GM20431 (cell line): ENCODE data around the gene NEU2.

Experiments used
- in situ Hi-C: fragments of 300-500 bp; cut with MseI, MboI; formaldehyde crosslinking; loops from one replicate; pipeline ENCODE4 v1.15.0; 2020; ENCODE audit warnings: low sequenced_read_pairs; ENCODE audit not compliant: unreplicated experiment

NEU2 gene

DNA sequence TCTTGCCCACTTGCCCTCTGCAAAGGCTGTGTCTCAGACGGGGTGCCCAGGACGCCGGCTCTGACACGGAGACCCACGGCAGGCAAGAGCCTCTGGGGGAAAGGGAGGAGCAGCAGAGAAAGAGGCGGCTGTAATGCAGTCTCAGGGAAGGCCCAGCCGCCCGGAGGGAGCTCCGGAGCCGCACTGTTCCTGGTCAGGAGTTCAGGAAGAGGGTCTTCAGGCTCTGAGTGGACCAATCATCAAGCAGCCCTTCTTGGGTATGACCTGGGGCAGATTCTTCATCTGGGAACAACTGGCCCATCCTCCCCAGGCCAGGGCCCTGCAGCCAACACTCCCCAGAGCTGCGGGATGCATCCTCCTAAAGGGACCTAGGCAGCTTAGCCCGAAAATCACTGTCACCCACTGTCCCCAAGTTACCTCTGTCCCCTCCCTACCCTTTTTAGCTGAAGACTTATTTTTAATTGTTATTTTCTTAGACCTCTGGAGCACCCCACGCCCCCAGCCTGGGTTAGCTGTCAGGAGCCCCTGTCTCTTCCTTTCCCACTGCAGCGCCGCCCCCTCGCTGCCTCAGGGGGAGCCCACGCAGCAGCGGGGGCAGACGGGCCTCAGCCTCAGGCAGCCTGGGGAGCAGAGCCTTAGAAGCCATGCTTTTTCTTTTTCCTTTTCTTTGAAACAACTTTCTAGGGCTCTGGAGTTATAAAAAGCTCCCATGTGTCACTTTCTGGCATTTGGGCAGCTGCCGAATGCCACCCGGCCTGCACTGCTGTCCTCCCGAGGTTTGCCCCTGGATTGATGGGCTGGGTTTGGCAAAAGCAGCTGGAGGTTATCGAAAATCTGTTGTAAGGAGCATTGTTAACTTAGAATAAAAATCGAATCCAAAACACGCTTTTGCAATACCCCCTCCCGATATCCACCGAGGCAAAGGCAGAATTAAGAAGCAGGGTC lies 644 bp upstream of the NEU2 start:
- in situ Hi-C loops, result loop anchor here (25.0 kb wide), 1 partner anchor 420 kb away; no protein-coding TSS in a partner anchor

DNA sequence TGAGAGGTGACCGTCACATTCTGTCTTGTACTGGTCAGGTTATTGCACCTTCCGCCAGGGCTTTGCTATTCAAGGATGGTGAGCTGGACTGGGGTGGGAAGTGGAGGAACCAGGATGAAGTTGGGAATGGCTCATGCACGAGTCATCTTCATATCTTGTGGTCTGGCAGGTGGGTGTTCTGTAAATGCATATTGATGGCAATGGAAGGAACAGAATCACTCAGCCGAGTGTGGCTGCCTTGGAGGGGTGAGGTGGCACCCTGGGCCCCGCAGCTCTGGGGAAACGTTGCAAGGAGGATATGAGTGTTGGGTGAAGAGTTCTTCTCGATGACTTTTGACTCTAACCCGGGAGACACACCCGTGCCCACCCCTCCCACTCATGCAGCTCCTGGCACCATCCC lies 1.2 kb downstream of the NEU2 start:
- in situ Hi-C loops, result loop anchor here (25.0 kb wide), 1 partner anchor 421 kb away; no protein-coding TSS in a partner anchor

DNA sequence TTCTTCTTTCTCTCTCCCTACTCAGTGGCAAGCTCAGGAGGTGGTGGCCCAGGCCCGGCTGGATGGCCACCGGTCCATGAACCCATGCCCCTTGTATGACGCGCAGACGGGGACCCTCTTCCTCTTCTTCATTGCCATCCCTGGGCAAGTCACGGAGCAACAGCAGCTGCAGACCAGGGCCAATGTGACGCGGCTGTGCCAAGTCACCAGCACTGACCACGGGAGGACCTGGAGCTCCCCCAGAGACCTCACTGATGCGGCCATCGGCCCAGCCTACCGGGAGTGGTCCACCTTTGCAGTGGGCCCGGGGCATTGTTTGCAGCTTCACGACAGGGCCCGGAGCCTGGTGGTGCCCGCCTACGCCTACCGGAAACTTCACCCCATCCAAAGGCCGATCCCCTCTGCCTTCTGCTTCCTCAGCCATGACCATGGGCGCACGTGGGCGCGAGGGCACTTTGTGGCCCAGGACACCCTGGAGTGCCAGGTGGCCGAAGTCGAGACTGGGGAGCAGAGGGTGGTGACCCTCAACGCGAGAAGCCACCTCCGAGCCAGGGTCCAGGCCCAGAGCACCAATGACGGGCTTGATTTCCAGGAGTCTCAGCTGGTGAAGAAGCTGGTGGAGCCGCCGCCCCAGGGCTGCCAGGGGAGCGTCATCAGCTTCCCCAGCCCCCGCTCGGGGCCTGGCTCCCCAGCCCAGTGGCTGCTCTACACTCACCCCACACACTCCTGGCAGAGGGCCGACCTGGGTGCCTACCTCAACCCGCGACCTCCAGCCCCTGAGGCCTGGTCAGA lies 1.8 kb downstream of the NEU2 start:
- in situ Hi-C loops, result loop anchor here (25.0 kb wide), 1 partner anchor 422 kb away; no protein-coding TSS in a partner anchor

DNA sequence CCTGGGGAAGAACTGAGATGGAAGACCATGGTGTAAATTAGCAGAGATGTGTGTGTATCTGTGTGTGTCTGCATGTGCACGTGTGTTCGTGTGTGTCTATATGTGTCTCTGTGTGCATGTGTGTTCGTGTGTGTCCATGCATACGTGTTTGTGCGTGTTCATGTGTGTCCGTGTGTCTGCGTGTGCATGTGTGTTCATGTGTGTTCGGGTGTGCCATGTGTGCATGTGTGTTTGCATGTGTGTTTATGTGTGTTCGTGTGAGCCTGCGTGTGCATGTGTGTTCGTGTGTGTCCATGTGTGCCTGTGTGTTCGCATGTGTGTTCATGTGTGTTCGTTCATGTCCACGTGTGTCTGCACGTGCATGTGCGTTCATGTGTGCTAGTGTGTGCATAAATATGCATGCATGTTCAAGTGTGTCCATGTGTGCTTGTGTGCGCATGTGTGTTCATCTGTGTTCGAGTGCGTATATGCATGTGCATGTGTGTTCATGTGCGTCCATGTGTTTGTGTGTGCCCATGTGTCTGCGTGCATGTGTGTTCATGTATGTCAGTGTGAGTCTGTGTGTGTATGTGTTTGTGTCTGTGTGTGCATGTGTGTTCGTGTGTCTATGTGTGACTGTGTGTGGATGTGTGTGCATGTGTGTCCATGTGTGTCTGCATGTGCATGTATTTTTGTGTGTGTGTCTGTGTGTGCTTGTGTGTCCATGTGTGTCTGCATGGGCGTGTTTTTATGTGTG lies 3.1 kb downstream of the NEU2 start:
- in situ Hi-C loops, result loop anchor here (25.0 kb wide), 1 partner anchor 423 kb away; no protein-coding TSS in a partner anchor

- in situ Hi-C loops, result loop anchor here (25.0 kb wide), 1 partner anchor 424 kb away; no protein-coding TSS in a partner anchor
Measured at GRCh38 chr2:233036162-233036838, 3.8 kb downstream of the NEU2 start.

- in situ Hi-C loops, result loop anchor here (25.0 kb wide), 1 partner anchor 425 kb away; no protein-coding TSS in a partner anchor
Measured at GRCh38 chr2:233037078-233037477, 4.6 kb downstream of the NEU2 start.

GRCh38 chr2:233039212-233039845 lies 6.9 kb downstream of the NEU2 start:
- in situ Hi-C loops, result loop anchor here (25.0 kb wide), 1 partner anchor 427 kb away; no protein-coding TSS in a partner anchor

DNA sequence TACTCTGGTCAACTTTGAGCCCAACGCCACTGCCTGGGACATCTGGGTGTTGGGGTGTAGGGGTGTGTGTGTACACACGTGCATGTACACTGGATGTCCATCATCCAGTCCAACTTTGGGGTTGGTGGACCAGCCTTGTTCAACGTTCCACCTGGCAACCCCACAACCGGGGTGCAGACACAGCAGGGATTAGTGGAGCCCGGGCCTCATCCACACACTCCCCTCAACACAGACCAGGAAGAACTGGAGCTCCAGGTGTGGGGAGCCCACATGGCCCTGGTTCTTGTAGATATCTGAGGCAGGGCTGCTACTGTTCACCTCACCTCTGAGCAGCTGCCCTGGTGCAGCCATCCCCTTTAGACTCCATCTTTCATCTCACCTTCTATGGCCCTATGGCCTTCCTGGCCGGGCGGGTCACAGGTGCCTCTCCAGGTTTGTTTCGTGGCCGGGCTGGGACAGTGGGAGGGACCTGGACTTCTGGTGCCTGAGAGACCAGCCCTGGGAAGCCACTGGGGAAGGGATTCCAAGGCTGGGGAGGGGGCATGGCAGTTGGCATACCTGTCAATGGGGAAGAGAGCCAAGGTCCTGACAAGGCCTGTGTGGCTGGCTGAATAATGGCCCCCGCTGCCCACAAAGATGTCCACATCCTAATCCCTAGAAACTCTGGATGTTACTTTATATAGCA lies 7.5 kb downstream of the NEU2 start:
- in situ Hi-C loops, result loop anchor here (25.0 kb wide), 1 partner anchor 428 kb away; no protein-coding TSS in a partner anchor

DNA sequence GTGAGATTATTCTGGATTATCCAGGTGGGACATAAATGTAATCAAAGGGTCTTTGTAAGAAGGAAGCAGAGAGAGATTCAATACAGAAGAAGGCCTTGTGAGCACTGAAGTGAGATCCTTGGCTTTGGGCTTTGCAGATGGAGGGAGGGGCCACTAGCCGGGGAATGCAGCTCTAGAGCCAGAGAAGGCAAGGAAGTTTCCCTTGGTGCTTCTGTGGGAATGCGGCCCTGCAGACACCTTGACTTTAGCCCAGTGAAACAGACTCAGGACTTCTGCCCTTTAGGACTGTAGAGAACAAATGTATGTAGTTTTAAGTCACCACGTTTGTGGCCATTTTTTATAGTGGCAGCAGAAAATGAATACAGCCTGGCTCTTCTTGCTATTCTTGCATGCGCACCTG lies 8.1 kb downstream of the NEU2 start:
- in situ Hi-C loops, result loop anchor here (25.0 kb wide), 1 partner anchor 428 kb away; no protein-coding TSS in a partner anchor

DNA sequence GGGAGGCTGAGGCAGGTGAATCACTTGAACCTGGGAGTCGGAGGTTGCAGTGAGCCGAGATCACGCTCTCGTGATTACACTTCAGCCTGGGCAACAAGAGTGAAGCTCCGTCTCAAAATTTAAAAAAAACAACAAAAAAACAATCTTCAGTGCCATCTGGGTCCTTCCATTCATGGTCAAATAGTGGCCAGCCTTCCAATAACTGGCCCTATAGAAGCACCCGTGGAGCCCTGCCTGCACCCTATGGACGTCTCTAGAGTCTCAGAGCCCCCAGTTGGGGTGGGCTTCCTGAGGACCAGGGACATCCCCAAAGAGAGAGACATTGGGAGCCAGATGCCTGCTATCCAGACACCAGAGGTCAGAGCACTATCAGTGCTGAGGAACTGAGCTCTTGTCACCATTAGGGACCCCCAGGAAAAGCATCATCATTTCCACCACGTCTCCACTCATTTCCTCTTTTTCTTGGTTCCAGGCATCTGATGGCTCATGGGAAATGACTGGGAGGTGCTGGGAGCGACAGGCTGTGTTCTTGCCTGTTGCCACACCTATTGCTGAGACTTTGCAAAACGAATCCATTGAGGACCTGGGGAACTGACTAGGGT lies 9.4 kb downstream of the NEU2 start:
- in situ Hi-C loops, result loop anchor here (25.0 kb wide), 1 partner anchor 430 kb away; no protein-coding TSS in a partner anchor

- in situ Hi-C loops, result loop anchor here (25.0 kb wide), 1 partner anchor 430 kb away; no protein-coding TSS in a partner anchor
Measured at GRCh38 chr2:233042549-233042948, 10.1 kb downstream of the NEU2 start.

DNA sequence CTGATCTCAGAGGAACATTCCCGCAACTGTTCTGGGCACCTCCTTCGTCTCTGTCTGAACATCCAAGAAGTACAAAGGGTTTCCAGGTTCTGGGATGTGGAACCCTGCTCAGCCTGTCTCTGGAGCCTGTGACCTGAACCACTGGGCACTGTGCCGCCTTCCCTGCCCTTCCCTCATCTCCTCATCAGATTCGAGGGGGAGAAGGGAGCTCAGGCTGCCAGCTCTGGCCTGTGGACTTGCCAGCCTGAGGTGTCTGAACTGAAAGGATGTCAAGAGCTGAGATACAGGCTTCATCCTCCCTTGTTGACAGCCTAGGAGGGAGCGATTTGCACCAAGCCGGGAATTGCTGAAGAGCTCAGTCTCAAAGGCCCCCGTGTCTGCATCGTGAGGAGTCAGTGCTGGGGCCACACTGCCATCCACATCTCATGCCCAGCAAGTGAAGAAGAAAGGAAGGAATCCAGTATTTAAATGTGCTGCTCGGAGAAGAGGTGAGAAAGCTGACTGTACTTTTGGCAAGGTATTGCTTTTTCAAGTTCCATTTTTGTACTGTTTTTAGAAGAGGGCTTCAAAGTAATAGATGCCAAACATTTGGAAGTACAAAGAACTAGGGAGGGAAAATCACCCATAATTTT lies 12.6 kb downstream of the NEU2 start:
- in situ Hi-C loops, result loop anchor here (25.0 kb wide), 1 partner anchor 433 kb away; no protein-coding TSS in a partner anchor

DNA sequence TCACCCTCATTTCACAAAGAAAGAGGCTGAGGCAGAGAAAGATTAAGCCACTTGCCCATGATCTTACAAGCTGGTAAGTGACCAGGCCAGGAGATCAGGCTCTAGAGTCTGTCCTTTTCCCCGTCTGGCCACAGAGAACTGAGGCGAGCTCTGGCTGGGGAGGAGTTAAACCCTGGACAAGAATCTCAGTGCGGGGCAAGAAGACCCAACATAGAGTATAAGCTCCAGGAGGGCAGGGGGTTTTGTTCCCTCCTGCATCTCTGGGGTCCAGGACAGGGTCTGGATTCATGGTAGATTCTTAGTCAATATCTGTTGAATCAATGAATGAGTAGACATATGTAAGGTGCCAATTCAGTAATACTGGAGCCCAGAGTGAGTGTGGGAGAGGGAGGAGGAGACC lies 14.7 kb downstream of the NEU2 start:
- in situ Hi-C loops, result loop anchor here (25.0 kb wide), 1 partner anchor 435 kb away; no protein-coding TSS in a partner anchor

DNA sequence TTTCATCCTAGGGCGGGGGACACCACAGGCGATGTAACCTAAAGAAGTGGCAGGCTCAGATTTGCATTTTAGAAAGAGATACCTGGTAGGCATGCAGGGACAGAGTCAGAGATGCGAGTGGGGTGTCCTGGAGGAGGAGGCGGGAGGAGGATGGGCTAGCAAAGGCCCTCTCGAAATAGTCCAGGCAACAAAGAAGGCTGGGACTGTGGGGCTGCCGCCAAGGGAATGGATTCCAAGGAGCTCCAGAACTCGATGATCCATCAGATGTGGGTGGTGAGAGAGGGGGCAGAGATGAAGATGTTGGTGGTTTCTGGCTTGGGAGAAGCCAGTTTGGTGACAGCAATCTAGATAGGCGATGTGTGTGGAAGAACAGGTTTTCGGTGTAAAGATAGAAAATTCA lies 15.2 kb downstream of the NEU2 start:
- in situ Hi-C loops, result loop anchor here (25.0 kb wide), 1 partner anchor 435 kb away; no protein-coding TSS in a partner anchor

GRCh38 chr2:233048569-233049193 lies 16.2 kb downstream of the NEU2 start:
- in situ Hi-C loops, result loop anchor here (25.0 kb wide), 1 partner anchor 436 kb away; no protein-coding TSS in a partner anchor

GRCh38 chr2:233049194-233049761 lies 16.8 kb downstream of the NEU2 start:
- in situ Hi-C loops, result loop anchor here (25.0 kb wide), 1 partner anchor 437 kb away; no protein-coding TSS in a partner anchor
